Measurements from ENCODE around the gene RBM17. TPM values are rescaled to one million over a fixed set of nuclear protein-coding genes. Genes with fewer than 3 reads are reported as not detected.

Gene RBM17
- total RNA-seq, 2 experiments from 2014 or later = 185 to 200 TPM

DNA sequence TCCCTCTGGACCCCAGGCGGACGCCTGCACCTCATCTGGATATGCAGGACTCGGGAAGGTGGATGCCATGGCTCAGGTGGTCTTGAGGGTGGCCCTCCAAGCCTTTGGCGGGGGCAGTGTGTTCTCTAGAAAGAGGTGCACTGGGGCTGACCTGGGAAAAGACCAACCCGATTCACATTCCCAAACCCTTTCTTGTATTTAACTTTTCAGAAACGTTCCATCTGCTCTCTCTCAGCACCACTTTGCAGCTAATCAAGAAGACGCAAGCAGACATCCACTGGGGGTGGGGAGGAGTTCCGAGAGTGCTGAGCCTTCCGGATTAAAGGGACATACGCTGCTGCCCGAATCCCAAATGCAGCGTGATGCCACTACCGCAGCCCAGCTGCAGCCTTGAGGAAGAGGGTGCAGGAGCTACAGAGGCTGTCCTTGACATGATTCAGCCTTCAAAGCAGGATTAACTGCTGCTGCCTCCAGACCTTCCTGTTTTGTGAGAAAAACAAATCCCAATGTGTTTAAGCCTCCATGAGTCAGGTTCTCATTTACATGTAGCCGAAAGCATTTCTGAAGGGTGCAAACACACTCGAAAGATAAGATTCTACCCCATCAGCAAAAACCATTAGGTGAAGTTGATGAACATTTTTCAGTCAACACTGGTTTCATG is 39.9 kb downstream of the RBM17 start:
- peaks cover 27% of the 10 kb centered on the region for H3K4me1 Mint-ChIP-seq
- peaks cover 4% of the 10 kb centered on the region for H3K27me3 Mint-ChIP-seq
- ATAC-seq (ENCODE audit: low read depth) = no peak
- no peaks in the 10 kb centered on the region for H3K9me3 Mint-ChIP-seq
- no peaks in the 10 kb centered on the region for H3K36me3 Mint-ChIP-seq
- POLR2A ChIA-PET = interaction anchor here (0.5 to 1.2 kb wide), 2 partner anchors 10 to 18 kb away, joined by 3 read pairs; no protein-coding TSS in a partner anchor
- no peak overlapping the region for H3K4me3 Mint-ChIP-seq
- no peak for DNase-seq
- no peak overlapping the region for H3K27ac Mint-ChIP-seq

DNA sequence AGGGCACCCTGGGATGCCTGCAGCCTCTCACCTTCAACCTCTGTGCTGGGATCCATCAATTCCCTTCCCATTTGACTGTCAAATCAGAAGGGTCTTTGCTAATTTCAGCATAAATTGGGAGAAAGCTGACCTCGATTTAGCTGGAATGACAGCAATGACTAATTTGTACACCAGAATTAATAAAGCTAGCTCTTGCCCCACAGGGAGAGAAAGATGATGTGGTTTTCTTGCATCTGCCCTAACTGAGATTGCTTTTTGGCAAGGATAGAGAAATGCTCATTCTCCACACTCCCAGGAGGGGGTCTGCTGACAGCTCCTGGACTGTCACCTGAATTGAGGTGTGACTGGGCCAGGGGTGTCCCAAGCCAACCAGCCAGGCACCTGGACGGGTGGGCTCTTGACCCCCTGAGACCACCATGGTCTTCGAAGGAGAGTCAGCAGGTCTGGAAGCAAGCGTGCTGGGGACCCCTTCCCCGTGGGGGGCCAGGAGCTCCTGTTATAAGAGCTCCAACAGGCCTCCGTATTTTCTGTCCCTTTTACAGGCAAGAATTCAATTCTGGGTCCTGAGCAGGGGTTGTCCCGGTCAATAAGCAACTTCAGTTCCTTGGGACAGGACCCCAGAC is 42.1 kb downstream of the RBM17 start:
- peak; percentile 15 for DNase-seq
- ATAC-seq (ENCODE audit: low read depth) = no peak
- H3K36me3 Mint-ChIP-seq = no peaks in the 10 kb centered on the region
- POLR2A ChIA-PET = interaction anchor here (0.5 to 1.1 kb wide), 4 partner anchors 8 to 207 kb away, joined by 3 to 8 read pairs (median 4); no protein-coding TSS in a partner anchor
- H3K27me3 Mint-ChIP-seq = no peaks in the 10 kb centered on the region
- H3K9me3 Mint-ChIP-seq = no peaks in the 10 kb centered on the region
- no peak overlapping the region for H3K4me3 Mint-ChIP-seq
- peaks cover 27% of the 10 kb centered on the region for H3K4me1 Mint-ChIP-seq
- no peak overlapping the region for H3K27ac Mint-ChIP-seq

DNA sequence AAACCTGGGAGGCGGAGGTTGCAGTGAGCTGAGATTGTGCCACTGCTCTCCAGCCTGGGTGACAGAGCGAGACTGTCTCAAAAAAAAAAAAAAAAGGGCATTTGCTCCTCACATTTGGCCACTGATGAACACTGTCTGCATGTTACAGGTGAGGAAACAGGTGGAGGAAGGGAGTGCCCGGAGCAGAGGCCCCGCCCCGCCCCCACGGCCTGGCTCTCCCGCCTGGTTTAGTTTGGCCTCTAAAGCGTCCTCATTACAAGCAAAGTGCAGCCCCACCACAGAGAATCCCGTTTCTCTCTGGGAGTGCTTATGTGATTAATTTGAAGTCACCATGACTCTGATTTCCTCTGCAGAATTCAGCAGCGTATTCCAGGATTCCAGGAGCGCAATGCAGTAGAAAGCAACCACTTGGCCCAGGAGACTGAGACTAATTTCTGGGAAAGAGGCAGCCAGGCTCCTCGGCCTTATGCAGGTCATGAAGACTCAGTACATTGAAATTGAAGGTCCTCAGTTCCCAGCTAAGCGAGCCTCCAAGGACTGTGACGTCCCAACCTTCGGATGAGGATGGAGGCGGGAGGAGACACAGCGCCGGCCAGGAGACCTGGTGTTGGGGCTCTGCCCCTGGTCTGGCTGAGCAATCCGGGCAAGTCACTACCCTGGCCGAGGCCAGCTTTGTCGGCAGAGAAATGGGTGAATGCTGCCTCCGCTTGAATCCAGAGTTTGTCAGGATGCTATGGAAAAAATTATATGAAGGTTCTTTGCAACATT is 44.7 kb downstream of the RBM17 start:
- H3K9me3 Mint-ChIP-seq = no peaks in the 10 kb centered on the region
- ATAC-seq (ENCODE audit: low read depth) (no peak), DNase-seq (no peak)
- H3K4me1 Mint-ChIP-seq = peaks cover 36% of the 10 kb centered on the region
- no peak overlapping the region for H3K4me3 Mint-ChIP-seq
- no peak overlapping the region for H3K27ac Mint-ChIP-seq
- peaks cover 7% of the 10 kb centered on the region for H3K27me3 Mint-ChIP-seq
- H3K36me3 Mint-ChIP-seq = no peaks in the 10 kb centered on the region
- POLR2A ChIA-PET = no interaction called here

DNA sequence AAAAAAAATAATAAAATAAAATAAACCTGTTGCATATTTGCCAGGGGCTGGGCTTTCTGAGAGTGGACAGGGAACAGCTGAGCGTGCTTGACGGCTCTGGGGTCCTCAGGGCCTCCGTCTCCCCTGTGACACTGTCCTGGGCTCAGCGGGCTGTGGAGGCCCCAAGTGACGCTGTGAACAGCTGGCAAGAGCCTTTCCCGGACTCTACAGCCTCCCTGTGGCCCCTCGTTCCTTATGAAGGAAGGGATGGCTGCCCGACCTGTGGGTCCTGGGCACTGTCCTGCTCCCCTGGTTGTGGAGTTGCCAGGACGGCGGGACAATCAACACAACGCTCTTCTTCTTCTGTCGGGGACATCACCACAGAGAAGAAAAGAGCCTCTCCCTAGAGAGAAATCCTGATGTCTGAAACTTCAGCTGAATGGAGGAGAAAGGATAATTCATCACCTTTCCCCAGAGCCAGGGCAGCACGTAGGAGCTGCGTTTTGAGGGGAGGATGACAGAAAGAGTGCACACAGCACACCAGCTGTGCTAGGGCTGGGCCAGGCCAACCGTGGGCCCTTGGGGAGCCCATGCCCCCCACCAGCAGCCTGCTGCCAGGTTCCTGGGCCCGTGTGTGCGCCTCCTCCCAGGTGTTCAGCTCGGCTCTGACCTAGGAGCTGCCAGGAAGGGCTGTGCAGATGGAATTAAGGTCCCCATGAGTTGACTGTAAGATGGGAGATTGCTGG is 45.4 kb downstream of the RBM17 start:
- H3K4me3 Mint-ChIP-seq = no peak overlapping the region
- no peaks in the 10 kb centered on the region for H3K9me3 Mint-ChIP-seq
- ATAC-seq (ENCODE audit: low read depth) (no peak), DNase-seq (no peak)
- peaks cover 30% of the 10 kb centered on the region for H3K4me1 Mint-ChIP-seq
- peaks cover 10% of the 10 kb centered on the region for H3K27me3 Mint-ChIP-seq
- no peak overlapping the region for H3K27ac Mint-ChIP-seq
- POLR2A ChIA-PET = interaction anchor here (3.4 kb wide), 1 partner anchor 12 kb away, joined by 22 read pairs; no protein-coding TSS in a partner anchor
- H3K36me3 Mint-ChIP-seq = no peaks in the 10 kb centered on the region

DNA sequence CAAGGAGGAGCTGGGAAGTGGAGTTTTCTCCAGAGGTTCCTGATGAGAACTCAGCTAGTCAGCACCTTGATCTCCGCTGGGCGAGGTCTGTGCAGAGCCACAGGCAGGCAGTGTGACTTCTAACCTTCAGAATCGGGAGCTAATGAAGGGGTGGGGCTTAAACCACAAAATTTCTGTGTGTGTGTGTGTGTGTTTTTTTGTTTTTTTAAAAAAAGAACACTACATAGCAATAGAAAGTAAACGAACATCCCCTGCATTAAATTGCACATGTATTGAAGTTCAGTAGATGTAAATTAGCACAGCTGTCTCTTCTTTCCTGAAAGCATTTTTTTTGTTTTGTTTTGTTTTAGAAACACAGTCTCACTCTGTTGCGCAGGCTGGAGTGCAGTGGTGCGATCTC is 46.2 kb downstream of the RBM17 start:
- no peak overlapping the region for H3K4me3 Mint-ChIP-seq

DNA sequence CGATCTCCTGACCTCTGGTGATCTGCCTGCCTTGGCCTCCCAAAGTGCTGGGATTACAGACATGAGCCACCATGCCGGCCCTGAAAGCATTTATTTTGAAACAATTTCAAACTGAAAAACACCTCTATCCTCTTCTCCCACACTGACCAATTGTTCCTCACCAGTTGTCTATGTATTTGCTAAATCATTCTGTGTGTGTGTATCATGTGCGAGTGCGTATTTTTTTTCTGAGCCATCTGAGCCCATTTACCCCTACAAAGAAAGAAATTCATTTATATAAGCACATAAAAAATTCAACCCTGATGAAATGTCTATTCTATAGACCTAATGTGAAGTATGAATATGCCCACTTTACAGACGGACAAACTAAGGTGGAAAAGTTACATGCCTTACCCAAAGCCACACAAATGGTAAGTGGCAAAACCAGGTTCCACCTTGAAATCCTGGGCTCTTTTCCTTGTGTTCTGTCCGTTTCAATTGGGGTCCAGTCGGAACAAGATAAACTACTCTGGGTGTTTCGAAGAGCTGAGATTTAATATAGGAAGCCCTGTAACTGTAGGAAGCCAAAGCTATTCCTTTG is 46.8 kb downstream of the RBM17 start:
- Mint-ChIP-seq H3K4me3 (no peak overlapping the region), H3K27me3 (peaks cover 10% of the 10 kb centered on the region), H3K4me1 (peaks cover 28% of the 10 kb centered on the region), H3K36me3 (no peaks in the 10 kb centered on the region), H3K9me3 (no peaks in the 10 kb centered on the region), H3K27ac (no peak overlapping the region)
- POLR2A ChIA-PET = interaction anchor here (3.4 kb wide), 1 partner anchor 10 kb away, joined by 22 read pairs; no protein-coding TSS in a partner anchor
- no peak for ATAC-seq (ENCODE audit: low read depth)
- no peak for DNase-seq

More for the DNA sequence above, 46.2 kb downstream of the RBM17 start:
- POLR2A ChIA-PET = interaction anchor here (3.4 kb wide), 1 partner anchor 11 kb away, joined by 22 read pairs; no protein-coding TSS in a partner anchor
- Mint-ChIP-seq H3K27me3 (peaks cover 10% of the 10 kb centered on the region), H3K4me1 (peaks cover 27% of the 10 kb centered on the region), H3K27ac (no peak overlapping the region), H3K36me3 (no peaks in the 10 kb centered on the region), H3K9me3 (no peaks in the 10 kb centered on the region)
- DNase-seq (no peak), ATAC-seq (ENCODE audit: low read depth) (no peak)

DNA sequence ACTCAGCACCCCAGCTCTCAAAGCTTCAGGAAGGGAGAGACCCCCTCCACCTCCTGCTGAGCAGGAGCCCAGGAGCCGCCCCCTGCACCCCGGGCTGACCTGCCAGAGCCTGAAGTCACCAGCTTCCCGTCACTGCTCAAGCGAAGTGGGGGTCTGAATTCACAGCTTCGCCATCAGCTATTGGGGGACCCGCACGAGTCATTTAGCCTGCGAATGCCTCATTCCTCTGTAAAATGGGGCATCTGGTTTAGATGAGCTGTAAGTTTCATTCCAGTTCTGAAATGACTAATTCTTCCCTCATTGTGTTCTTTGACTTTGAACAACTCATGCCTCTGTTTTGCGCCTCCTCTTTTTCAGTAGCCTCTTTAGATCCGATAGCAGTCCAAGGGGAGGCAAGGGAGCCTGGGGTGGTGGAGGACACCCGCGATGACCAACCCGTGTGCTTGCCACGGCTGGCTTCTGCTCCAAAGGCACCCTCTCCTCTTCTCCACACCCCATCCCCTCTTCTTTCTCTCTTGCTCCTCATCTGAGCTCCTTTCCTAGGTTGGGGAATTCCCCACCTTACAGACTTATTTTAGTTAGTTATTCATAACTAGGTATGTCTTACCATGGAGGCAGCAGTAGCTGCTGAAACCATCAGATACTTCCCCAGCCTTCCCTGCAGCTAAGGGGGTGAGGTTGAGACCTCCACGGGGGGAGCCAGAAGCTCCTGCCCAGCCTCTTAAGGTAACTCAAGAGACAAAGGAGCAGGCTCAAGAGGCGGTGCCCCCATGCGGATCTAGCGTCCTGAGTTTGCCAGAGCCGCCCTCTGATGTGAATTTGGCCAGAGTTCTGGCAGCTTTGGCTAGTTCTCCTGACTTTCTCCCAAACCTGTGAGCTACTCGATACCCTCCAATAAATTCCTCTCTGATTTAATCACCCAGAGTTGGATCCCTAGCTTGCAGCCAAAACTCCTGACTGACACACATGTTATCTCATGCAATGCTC is 47.7 kb downstream of the RBM17 start:
- Mint-ChIP-seq H3K4me3 (peak overlapping the region; percentile 10), H3K36me3 (no peaks in the 10 kb centered on the region), H3K27ac (no peak overlapping the region), H3K27me3 (peaks cover 10% of the 10 kb centered on the region), H3K9me3 (no peaks in the 10 kb centered on the region), H3K4me1 (peaks cover 34% of the 10 kb centered on the region)
- DNase-seq = no peak
- POLR2A ChIA-PET = interaction anchor here (0.6 to 3.4 kb wide), 2 partner anchors 10 to 19 kb away, joined by 3 to 22 read pairs; no protein-coding TSS in a partner anchor
- ATAC-seq (ENCODE audit: low read depth) = peak; percentile 40

DNA sequence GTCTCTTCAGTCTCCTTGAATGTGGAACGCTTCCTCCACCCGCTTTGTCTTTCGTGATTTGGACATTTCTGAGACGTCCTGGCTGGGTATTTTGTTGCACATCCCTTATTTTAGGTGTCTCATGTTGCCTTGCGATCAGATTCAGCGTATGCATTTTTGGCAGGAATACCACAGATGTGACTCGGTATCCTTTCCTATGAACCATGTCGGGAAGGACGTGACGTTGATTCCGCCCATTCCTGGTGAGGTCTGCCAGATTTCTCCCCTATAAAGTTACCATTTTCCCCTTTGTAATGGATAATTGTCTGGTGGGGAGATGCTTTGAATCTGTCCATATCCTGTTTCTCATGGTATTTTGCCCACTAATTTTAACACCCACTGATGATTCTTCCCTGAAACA is 49.6 kb downstream of the RBM17 start:
- Mint-ChIP-seq H3K27ac (no peak overlapping the region), H3K4me1 (peaks cover 39% of the 10 kb centered on the region), H3K27me3 (peaks cover 10% of the 10 kb centered on the region), H3K4me3 (no peak overlapping the region), H3K9me3 (no peaks in the 10 kb centered on the region), H3K36me3 (no peaks in the 10 kb centered on the region)
- POLR2A ChIA-PET = interaction anchor here (0.6 kb wide), 1 partner anchor 17 kb away, joined by 5 read pairs; no protein-coding TSS in a partner anchor
- DNase-seq = no peak
- ATAC-seq (ENCODE audit: low read depth) = no peak

DNA sequence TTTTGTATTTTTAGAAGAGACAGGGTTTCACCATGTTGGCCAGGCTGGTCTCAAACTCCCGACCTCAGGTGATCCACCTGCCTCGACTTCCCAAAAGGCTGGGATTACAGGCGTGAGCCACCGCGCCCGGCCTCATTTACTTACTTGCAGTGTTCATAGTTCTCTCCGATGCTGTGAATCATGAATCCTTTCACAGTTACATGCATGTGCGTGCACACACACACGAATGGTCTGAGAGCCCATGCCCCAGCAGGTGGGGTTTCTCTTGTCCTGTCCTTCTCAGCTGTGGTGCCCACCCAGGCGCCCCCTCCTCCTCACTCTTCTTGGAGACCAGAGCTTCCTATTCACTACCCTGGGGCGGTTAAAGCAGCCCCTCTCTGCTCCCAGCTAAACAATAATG is 50.6 kb downstream of the RBM17 start:
- ATAC-seq (ENCODE audit: low read depth) (no peak), DNase-seq (no peak)
- Mint-ChIP-seq H3K27ac (no peak overlapping the region), H3K9me3 (no peaks in the 10 kb centered on the region), H3K4me1 (peaks cover 44% of the 10 kb centered on the region), H3K27me3 (peaks cover 10% of the 10 kb centered on the region), H3K4me3 (no peak overlapping the region), H3K36me3 (no peaks in the 10 kb centered on the region)
- POLR2A ChIA-PET = interaction anchor here (0.6 to 1.5 kb wide), 4 partner anchors 8 to 152 kb away, joined by 3 to 8 read pairs (median 4); no protein-coding TSS in a partner anchor

DNA sequence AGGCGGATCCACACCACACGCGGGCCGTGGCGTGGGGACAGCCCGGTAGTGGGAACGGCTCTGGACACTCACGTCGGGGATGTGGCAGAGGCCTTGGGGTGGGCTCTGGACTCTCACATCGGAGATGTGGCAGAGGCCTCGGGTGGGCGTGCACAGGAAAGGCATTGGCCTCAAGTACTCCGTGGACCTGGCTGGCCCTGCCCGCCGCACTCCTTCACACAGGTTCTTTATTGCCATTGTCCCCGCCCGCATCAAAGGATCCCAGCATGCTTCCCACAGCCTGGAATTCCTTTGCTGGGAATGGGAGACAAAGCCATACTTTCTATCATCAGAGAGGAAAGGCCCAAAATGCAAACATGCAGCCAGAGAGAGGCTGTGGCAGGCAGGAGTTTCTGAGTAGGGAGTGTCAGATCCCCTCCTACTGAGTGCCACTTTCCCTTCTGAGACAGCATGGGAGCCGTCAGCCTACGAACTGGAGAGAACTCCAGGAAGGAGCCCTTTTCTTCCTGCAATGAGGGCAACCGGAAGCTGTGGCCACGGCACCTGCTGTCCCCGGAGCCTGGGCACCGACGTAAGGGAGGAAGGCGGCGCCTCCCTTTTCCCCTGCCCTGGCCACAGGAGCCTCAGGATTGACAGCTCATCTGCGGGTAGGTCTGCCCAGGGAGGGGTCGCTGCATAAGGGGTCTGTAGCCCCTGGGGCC is 51.5 kb downstream of the RBM17 start:
- ATAC-seq (ENCODE audit: low read depth) = peak; percentile 9
- H3K4me1 Mint-ChIP-seq = peaks cover 41% of the 10 kb centered on the region
- H3K27ac Mint-ChIP-seq = peak overlapping the region; percentile 42
- H3K4me3 Mint-ChIP-seq = peak overlapping the region; percentile 60
- no peaks in the 10 kb centered on the region for H3K36me3 Mint-ChIP-seq
- peaks cover 10% of the 10 kb centered on the region for H3K27me3 Mint-ChIP-seq
- POLR2A ChIA-PET = interaction anchor here (0.6 to 1.5 kb wide), 3 partner anchors 11 to 23 kb away, joined by 3 to 8 read pairs (median 4); no protein-coding TSS in a partner anchor
- DNase-seq = peak; percentile 56
- no peaks in the 10 kb centered on the region for H3K9me3 Mint-ChIP-seq

DNA sequence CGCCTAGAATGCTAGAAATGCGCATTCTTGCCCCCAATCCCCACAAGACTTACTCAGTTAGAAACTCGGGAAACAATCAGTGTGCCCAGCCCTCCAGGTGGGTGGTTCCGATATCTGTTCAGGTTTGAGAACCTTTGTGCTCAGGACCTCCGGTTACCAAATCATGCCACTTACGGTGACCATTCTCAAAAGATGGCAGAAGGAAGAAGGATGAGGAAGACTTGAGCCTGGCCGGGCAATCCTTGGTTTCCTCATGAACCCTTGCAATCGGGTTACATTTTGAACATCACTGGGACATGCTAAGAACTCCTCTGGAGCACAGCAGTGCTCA is 52.1 kb downstream of the RBM17 start:
- Mint-ChIP-seq H3K36me3 (no peaks in the 10 kb centered on the region), H3K9me3 (no peaks in the 10 kb centered on the region), H3K27ac (peak overlapping the region; percentile 45), H3K4me1 (peaks cover 42% of the 10 kb centered on the region), H3K4me3 (peak overlapping the region; percentile 60), H3K27me3 (peaks cover 10% of the 10 kb centered on the region)
- POLR2A ChIA-PET = interaction anchor here (1.0 to 1.5 kb wide), 2 partner anchors 10 to 23 kb away, joined by 4 to 8 read pairs; no protein-coding TSS in a partner anchor
- ATAC-seq (ENCODE audit: low read depth) (no peak), DNase-seq (no peak)

All from activated naive CD8-positive, alpha-beta T cell treated with anti-CD3 and anti-CD28 coated beads, Interleukin-2, amount 10 ng/mL, durations not matched to agents 7 days and 5 days (primary cell).